ENCODE data around the gene NEURL2. TPM values are rescaled to one million over a fixed set of nuclear protein-coding genes. Genes with fewer than 3 reads are reported as not detected.

NEURL2 gene
- total RNA-seq, 3 donors from 2014 or later = 7.5 to 9.7 (median 8.8) TPM

GRCh38 chr20:45910670-45911485, 19.9 kb upstream of the NEURL2 start:
- TF ChIP-seq POLR2AphosphoS5 (IDR thresholded peaks at IDR 0.05) (peak in 2 of 3 donors; percentile 40 to 72), POLR2A (IDR thresholded peaks at IDR 0.05) (no peak), CTCF (IDR thresholded peaks at IDR 0.05) (no peak)
- Histone ChIP-seq H3K9me3 (no peaks in the 10 kb centered on the region), H3K4me3 (peak overlapping the region; percentile 58 to 77 (median 61)), H3K36me3 (no peaks in the 10 kb centered on the region), H3K27me3 (no peaks in the 10 kb centered on the region), H3K27ac (peak overlapping the region; percentile 75 to 92), H3K4me1 (no peaks in the 10 kb centered on the region)
- peak; percentile 92 to 98 for DNase-seq (ENCODE audit: low spot score in 2 of 2)
- intact Hi-C loops (cut with DNase I; ENCODE audit: low total_unique reads) = no loop called here

- no peak for TF ChIP-seq POLR2A (IDR thresholded peaks at IDR 0.05)
- TF ChIP-seq POLR2AphosphoS5 (IDR thresholded peaks at IDR 0.05) = no peak
- no peak for TF ChIP-seq CTCF (IDR thresholded peaks at IDR 0.05)
- H3K36me3 ChIP-seq = no peaks in the 10 kb centered on the region
- H3K4me1 ChIP-seq = no peaks in the 10 kb centered on the region
- peak overlapping the region; percentile 48 to 50 for H3K27ac ChIP-seq
- intact Hi-C loops (cut with DNase I; ENCODE audit: low total_unique reads) = loop anchor here (1.0 kb wide), 1 partner anchor 18 kb away; no protein-coding TSS in a partner anchor
- H3K27me3 ChIP-seq = no peaks in the 10 kb centered on the region
- peak overlapping the region; percentile 58 to 77 (median 61) for H3K4me3 ChIP-seq
- H3K9me3 ChIP-seq = no peaks in the 10 kb centered on the region
- DNase-seq (ENCODE audit: low spot score in 2 of 2) = no peak
Measured at GRCh38 chr20:45909817-45910669, 19.0 kb upstream of the NEURL2 start.

GRCh38 chr20:45909336-45909808, 18.4 kb upstream of the NEURL2 start:
- H3K36me3 ChIP-seq = no peaks in the 10 kb centered on the region
- no peak overlapping the region for H3K27ac ChIP-seq
- DNase-seq (ENCODE audit: low spot score in 2 of 2) = no peak
- H3K4me3 ChIP-seq = peak overlapping the region in 1 of 3 donors; percentile 20
- TF ChIP-seq CTCF (IDR thresholded peaks at IDR 0.05) (no peak), POLR2AphosphoS5 (IDR thresholded peaks at IDR 0.05) (no peak), POLR2A (IDR thresholded peaks at IDR 0.05) (no peak)
- intact Hi-C loops (cut with DNase I; ENCODE audit: low total_unique reads) = loop anchor here (1.0 kb wide), 1 partner anchor 19 kb away; no protein-coding TSS in a partner anchor
- no peaks in the 10 kb centered on the region for H3K27me3 ChIP-seq
- no peaks in the 10 kb centered on the region for H3K9me3 ChIP-seq
- no peaks in the 10 kb centered on the region for H3K4me1 ChIP-seq

GRCh38 chr20:45908084-45908483, 17.1 kb upstream of the NEURL2 start:
- Histone ChIP-seq H3K27ac (no peak overlapping the region), H3K4me1 (no peaks in the 10 kb centered on the region), H3K36me3 (no peaks in the 10 kb centered on the region), H3K27me3 (no peaks in the 10 kb centered on the region), H3K9me3 (no peaks in the 10 kb centered on the region), H3K4me3 (peak overlapping the region in 1 of 3 donors; percentile 4)
- DNase-seq (ENCODE audit: low spot score in 2 of 2) = no peak
- TF ChIP-seq POLR2AphosphoS5 (IDR thresholded peaks at IDR 0.05) (no peak), POLR2A (IDR thresholded peaks at IDR 0.05) (no peak), CTCF (IDR thresholded peaks at IDR 0.05) (no peak)
- intact Hi-C loops (cut with DNase I; ENCODE audit: low total_unique reads) = no loop called here
